Measurements from ENCODE around the gene SRSF5. TPM values are rescaled to one million over a fixed set of nuclear protein-coding genes. Genes with fewer than 3 reads are reported as not detected.
A peak's percentile ranks its signal among the peaks of the same experiment; 100 is the strongest.
"Not testable (repeated sequence)": the region's sequence is repeated elsewhere in the genome, so short reads cannot be mapped to it uniquely, and the experiment has no call there.

SRSF5 gene
- total RNA-seq, 1 donor from 2014 or later = 386 TPM

DNA sequence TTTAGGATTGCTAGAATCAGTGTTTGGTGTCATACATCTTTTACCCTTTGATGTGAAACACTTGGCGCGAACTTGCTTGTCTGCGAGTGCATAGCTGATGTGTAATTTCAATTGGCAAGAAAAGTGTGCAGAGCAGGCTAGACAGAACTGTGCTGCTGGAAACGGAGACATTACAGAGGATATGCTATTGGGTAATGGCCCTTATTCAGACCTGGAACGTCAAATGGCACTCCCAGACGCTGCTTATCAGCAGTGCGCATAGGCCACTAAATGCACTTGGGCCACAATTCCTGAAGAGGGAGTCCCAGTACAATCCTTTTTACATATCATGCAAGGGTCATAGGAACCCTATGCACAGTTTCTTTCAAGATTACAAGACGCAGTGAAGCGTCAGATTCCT is 45.8 kb downstream of the SRSF5 start:
- Histone ChIP-seq H3K4me1 (no peaks in the 10 kb centered on the region), H3K9me3 (no peaks in the 10 kb centered on the region), H3K27ac (no peak overlapping the region), H3K27me3 (no peaks in the 10 kb centered on the region), H3K4me3 (no peak overlapping the region), H3K36me3 (no peaks in the 10 kb centered on the region)
- intact Hi-C loops (cut with DNase I) = no loop called here
- DNase-seq (ENCODE audit: extremely low spot score in 2 of 2) = no peak
- TF ChIP-seq CTCF (IDR thresholded peaks at IDR 0.05) = no peak
- TF ChIP-seq POLR2AphosphoS5 (IDR thresholded peaks at IDR 0.05; ENCODE audit: insufficient read depth in 1 of 2, low read depth in 1 of 2) = no peak
- TF ChIP-seq POLR2A (IDR thresholded peaks at IDR 0.05) = no peak

DNA sequence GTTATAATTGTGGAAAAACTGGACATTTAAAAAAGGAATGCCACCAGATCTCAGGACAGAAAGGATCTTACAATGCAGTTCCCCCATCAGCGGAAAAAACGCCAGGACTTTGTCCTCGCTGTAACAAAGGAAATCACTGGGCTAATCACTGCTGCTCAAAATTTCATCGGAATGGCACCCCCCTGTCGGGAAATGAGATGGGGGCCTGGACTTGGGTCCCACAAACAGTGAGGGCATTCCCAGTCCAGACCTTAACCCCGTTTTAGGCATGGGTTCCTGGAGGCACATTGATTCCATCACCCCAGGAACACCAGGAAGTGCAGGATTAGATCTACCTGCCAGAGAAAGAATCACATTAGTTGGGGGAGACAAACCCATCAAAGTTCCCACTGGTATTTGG is 46.4 kb downstream of the SRSF5 start:
- H3K4me1 ChIP-seq; H3K4me3 ChIP-seq; H3K27me3 ChIP-seq; intact Hi-C loops (cut with DNase I); DNase-seq (ENCODE audit: extremely low spot score in 2 of 2); H3K9me3 ChIP-seq; H3K27ac ChIP-seq; H3K36me3 ChIP-seq: not testable (repeated sequence)

- Histone ChIP-seq H3K27me3 (no peaks in the 10 kb centered on the region), H3K9me3 (no peaks in the 10 kb centered on the region), H3K4me3 (no peak overlapping the region), H3K4me1 (no peaks in the 10 kb centered on the region), H3K36me3 (no peaks in the 10 kb centered on the region), H3K27ac (no peak overlapping the region)
- no peak for TF ChIP-seq CTCF (IDR thresholded peaks at IDR 0.05)
- TF ChIP-seq POLR2AphosphoS5 (IDR thresholded peaks at IDR 0.05; ENCODE audit: insufficient read depth in 1 of 2, low read depth in 1 of 2) = no peak
- TF ChIP-seq POLR2A (IDR thresholded peaks at IDR 0.05) = no peak
- intact Hi-C loops (cut with DNase I) = no loop called here
- no peak for DNase-seq (ENCODE audit: extremely low spot score in 2 of 2)
Observed at GRCh38 chr14:69814397-69814796, 47.5 kb downstream of the SRSF5 start.

- Histone ChIP-seq H3K9me3 (no peaks in the 10 kb centered on the region), H3K27me3 (no peaks in the 10 kb centered on the region), H3K4me3 (no peak overlapping the region), H3K27ac (no peak overlapping the region), H3K4me1 (no peaks in the 10 kb centered on the region), H3K36me3 (no peaks in the 10 kb centered on the region)
- TF ChIP-seq POLR2A (IDR thresholded peaks at IDR 0.05) (no peak), POLR2AphosphoS5 (IDR thresholded peaks at IDR 0.05; ENCODE audit: insufficient read depth in 1 of 2, low read depth in 1 of 2) (no peak), CTCF (IDR thresholded peaks at IDR 0.05) (no peak)
- no peak for DNase-seq (ENCODE audit: extremely low spot score in 2 of 2)
- intact Hi-C loops (cut with DNase I) = no loop called here
Observed at GRCh38 chr14:69815556-69815955, 48.6 kb downstream of the SRSF5 start.

DNA sequence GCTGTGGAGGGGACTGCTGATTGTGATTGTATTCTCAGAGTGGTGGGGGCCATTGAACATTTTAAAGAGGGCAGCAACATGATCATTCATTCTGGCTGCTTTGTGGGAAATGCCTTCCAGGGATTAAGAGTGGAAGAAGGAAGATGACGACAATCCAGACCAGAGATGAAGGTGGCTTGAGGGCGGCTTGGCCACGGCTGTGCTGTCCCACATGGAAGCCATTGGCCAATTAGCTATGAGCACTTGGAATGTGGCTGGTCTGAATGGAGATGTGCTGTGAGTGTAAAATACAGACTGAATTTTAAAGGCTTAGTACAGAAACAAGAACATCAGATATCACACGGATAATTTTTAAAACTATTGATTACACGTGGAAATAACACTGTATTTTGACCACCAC is 49.3 kb downstream of the SRSF5 start:
- Histone ChIP-seq H3K4me1 (no peaks in the 10 kb centered on the region), H3K27ac (no peak overlapping the region), H3K36me3 (no peaks in the 10 kb centered on the region), H3K27me3 (no peaks in the 10 kb centered on the region), H3K4me3 (no peak overlapping the region), H3K9me3 (no peaks in the 10 kb centered on the region)
- no peak for DNase-seq (ENCODE audit: extremely low spot score in 2 of 2)
- no peak for TF ChIP-seq POLR2AphosphoS5 (IDR thresholded peaks at IDR 0.05; ENCODE audit: insufficient read depth in 1 of 2, low read depth in 1 of 2)
- TF ChIP-seq POLR2A (IDR thresholded peaks at IDR 0.05) = no peak
- no peak for TF ChIP-seq CTCF (IDR thresholded peaks at IDR 0.05)
- intact Hi-C loops (cut with DNase I) = no loop called here

- Histone ChIP-seq H3K4me1 (no peaks in the 10 kb centered on the region), H3K9me3 (no peaks in the 10 kb centered on the region), H3K27me3 (no peaks in the 10 kb centered on the region), H3K27ac (no peak overlapping the region), H3K36me3 (no peaks in the 10 kb centered on the region), H3K4me3 (no peak overlapping the region)
- DNase-seq (ENCODE audit: extremely low spot score in 2 of 2) = no peak
- intact Hi-C loops (cut with DNase I) = loop anchor here (2.0 kb wide), 1 partner anchor 208 kb away; no protein-coding TSS in a partner anchor
- TF ChIP-seq CTCF (IDR thresholded peaks at IDR 0.05) (peak; percentile 62 to 86 (median 83)), POLR2AphosphoS5 (IDR thresholded peaks at IDR 0.05; ENCODE audit: insufficient read depth in 1 of 2, low read depth in 1 of 2) (no peak), POLR2A (IDR thresholded peaks at IDR 0.05) (no peak)
Observed at GRCh38 chr14:69818758-69819191, 51.8 kb downstream of the SRSF5 start.

Measured in vagina (tissue), 2 donors.